Loucy (cell line): Measurements from ENCODE around the gene MS4A18.

Source experiments
- H2AFZ ChIP-seq: fragments of 200-600 bp; sonication (generic); 2 replicates; pipeline ENCODE4 v1.6.0; 2016; ENCODE audit warnings: antibody characterized with exemption, mild to moderate bottlenecking, low read length, moderate library complexity
- H3F3A ChIP-seq: fragments of 200-600 bp; 2 replicates; pipeline ENCODE4 v1.6.0; 2016; ENCODE audit warnings: antibody characterized with exemption, low read depth, mild to moderate bottlenecking
- H3K27me3 ChIP-seq: fragments of 200-600 bp; sonication (generic); 2 replicates; pipeline ENCODE4 v1.6.1; 2014; ENCODE audit warnings: low read length, mild to moderate bottlenecking; ENCODE audit not compliant: insufficient read depth, poor library complexity, severe bottlenecking
- H3K36me3 ChIP-seq: fragments of 200-600 bp; sonication (generic); 2 replicates; pipeline ENCODE4 v1.6.1; 2016; ENCODE audit warnings: low read length; ENCODE audit not compliant: insufficient read depth
- H3K4me1 ChIP-seq: fragments of 200-600 bp; sonication (generic); 2 replicates; pipeline ENCODE4 v1.5.1; 2014; ENCODE audit warnings: low read length, mild to moderate bottlenecking; ENCODE audit not compliant: insufficient read depth, poor library complexity, severe bottlenecking
- H3K4me2 ChIP-seq: fragments of 200-600 bp; sonication (generic); 2 replicates; pipeline ENCODE4 v1.6.0; 2014; ENCODE audit warnings: antibody characterized with exemption, low read length, low read depth, mild to moderate bottlenecking; ENCODE audit not compliant: poor library complexity, severe bottlenecking
- H3K4me3 ChIP-seq: fragments of 200-600 bp; sonication (generic); 2 replicates; pipeline ENCODE4 v1.5.1; 2014; ENCODE audit warnings: low read length, mild to moderate bottlenecking, mixed read lengths; ENCODE audit not compliant: poor library complexity, severe bottlenecking
- H3K79me2 ChIP-seq: fragments of 200-600 bp; sonication (generic); 2 replicates; pipeline ENCODE4 v1.6.1; 2014; ENCODE audit warnings: low read length; ENCODE audit not compliant: insufficient read depth
- H3K9ac ChIP-seq: fragments of 200-600 bp; sonication (generic); 2 replicates; pipeline ENCODE4 v1.6.0; 2014; ENCODE audit warnings: mild to moderate bottlenecking, low read depth, low read length, moderate library complexity; ENCODE audit not compliant: poor library complexity, severe bottlenecking
- H3K9me2 ChIP-seq: fragments of 200-600 bp; sonication (generic); replicated peaks from 2 replicates; pipeline ENCODE4 v1.6.1; 2016; ENCODE audit warnings: low read depth, low read length, mixed read lengths
- H3K9me3 ChIP-seq: fragments of 200-600 bp; sonication (generic); 2 replicates; pipeline ENCODE4 v1.6.1; 2014; ENCODE audit warnings: mild to moderate bottlenecking, antibody characterized with exemption, low read length, low read depth; ENCODE audit not compliant: insufficient read depth
- H4K20me1 ChIP-seq: fragments of 200-600 bp; sonication (generic); 2 replicates; pipeline ENCODE4 v1.6.0; 2014; ENCODE audit warnings: antibody characterized with exemption, low read length, mild to moderate bottlenecking; ENCODE audit not compliant: insufficient read depth, poor library complexity, severe bottlenecking
- CTCF ChIP-seq: fragments of 200-600 bp; sonication (generic); conservative IDR thresholded peaks from 2 replicates; pipeline ENCODE4 v1.5.1; 2014; ENCODE audit warnings: mild to moderate bottlenecking, antibody characterized with exemption, low read length
- EZH2phosphoT487 ChIP-seq: fragments of 200-600 bp; IDR thresholded peaks from 2 replicates; pipeline ENCODE4 v1.6.1; 2018; ENCODE audit warnings: antibody characterized with exemption, mild to moderate bottlenecking, moderate library complexity, borderline replicate concordance

The MS4A18 gene

GRCh38 chr11:60761436-60762190, 37.1 kb downstream of the MS4A18 start:
- no peak overlapping the region for H2AFZ ChIP-seq
- no peaks in the 10 kb centered on the region for H3K9me3 ChIP-seq
- H3K36me3 ChIP-seq: no peaks in the 10 kb centered on the region
- no peak for TF ChIP-seq CTCF
- peaks cover 4% of the 10 kb centered on the region for H3K4me1 ChIP-seq
- H3K4me2 ChIP-seq: no peak overlapping the region
- H3K4me3 ChIP-seq: no peak overlapping the region
- no peaks in the 10 kb centered on the region for H3K27me3 ChIP-seq
- no peaks in the 10 kb centered on the region for H3K9me2 ChIP-seq
- H4K20me1 ChIP-seq: no peaks in the 10 kb centered on the region
- no peak overlapping the region for H3K9ac ChIP-seq
- H3F3A ChIP-seq: no peaks in the 10 kb centered on the region
- no peaks in the 10 kb centered on the region for H3K79me2 ChIP-seq

GRCh38 chr11:60762851-60763691, 38.6 kb downstream of the MS4A18 start:
- Histone ChIP-seq H2AFZ (no peak overlapping the region), H3F3A (no peaks in the 10 kb centered on the region), H3K27me3 (no peaks in the 10 kb centered on the region), H3K4me3 (no peak overlapping the region), H3K4me1 (peaks cover 4% of the 10 kb centered on the region), H4K20me1 (no peaks in the 10 kb centered on the region), H3K9ac (no peak overlapping the region), H3K36me3 (no peaks in the 10 kb centered on the region), H3K79me2 (no peaks in the 10 kb centered on the region), H3K9me3 (no peaks in the 10 kb centered on the region), H3K4me2 (no peak overlapping the region), H3K9me2 (no peaks in the 10 kb centered on the region)
- TF ChIP-seq CTCF (peak; percentile 64), EZH2phosphoT487 (no peak)

GRCh38 chr11:60763692-60764369, 39.3 kb downstream of the MS4A18 start:
- TF ChIP-seq EZH2phosphoT487 (no peak), CTCF (no peak)
- Histone ChIP-seq H4K20me1 (no peaks in the 10 kb centered on the region), H3K4me2 (no peak overlapping the region), H3K9me3 (no peaks in the 10 kb centered on the region), H3K27me3 (no peaks in the 10 kb centered on the region), H3F3A (no peaks in the 10 kb centered on the region), H3K79me2 (no peaks in the 10 kb centered on the region), H3K4me1 (peaks cover 4% of the 10 kb centered on the region), H3K9me2 (no peaks in the 10 kb centered on the region), H3K36me3 (no peaks in the 10 kb centered on the region), H3K9ac (no peak overlapping the region), H3K4me3 (no peak overlapping the region), H2AFZ (no peak overlapping the region)
